H1 (cell line): ENCODE data around the gene GALNT17. TPM values are rescaled to one million over a fixed set of nuclear protein-coding genes. Genes with fewer than 3 reads are reported as not detected.

Experiments
- CTCF ChIA-PET: fragments of 300-600 bp; sonication (Branson Sonifier 250); formaldehyde crosslinking; loops from one replicate; lab custom pipeline; 2021; ENCODE audit not compliant: partially characterized antibody; lab: Charles Lee
- POLR2A ChIA-PET: fragments of 300-600 bp; sonication (Branson Sonifier 250); formaldehyde crosslinking; loops from one replicate; lab custom pipeline; 2021; ENCODE audit warnings: inconsistent platforms; ENCODE audit not compliant: partially characterized antibody; lab: Charles Lee
- DNase-seq, 2 experiments: peaks; one replicate each; pipeline versions ENCODE4 v3.0.0 to v3.0.0-alpha.2; 2010 to 2022; ENCODE audit warnings: low spot score in 2 of 2, low read depth in 1 of 2, mixed read lengths in 1 of 2
- FAIRE-seq: peaks from 2 replicates; lab custom pipeline; 2011; peaks lifted over from hg19 to GRCh38; lab: Jason Lieb, UNC
- H2AFZ ChIP-seq: 2 replicates; pipeline ENCODE4 v1.8.1; 2012; ENCODE audit warnings: low read length, inconsistent platforms
- H2AK5ac ChIP-seq: 2 replicates; pipeline ENCODE4 v1.6.1; 2013; ENCODE audit warnings: low read depth, low read length
- H2BK120ac ChIP-seq: replicated peaks from 2 replicates; pipeline ENCODE3; 2013; ENCODE audit warnings: low read depth, low read length, inconsistent platforms
- H2BK12ac ChIP-seq: 2 replicates; pipeline ENCODE4 v1.6.1; 2013; ENCODE audit warnings: low read depth, low read length
- H2BK15ac ChIP-seq: 2 replicates; pipeline ENCODE4 v1.6.1; 2013; ENCODE audit warnings: low read length
- H2BK20ac ChIP-seq: 2 replicates; pipeline ENCODE4 v1.6.1; 2013; ENCODE audit warnings: low read length
- H2BK5ac ChIP-seq: 2 replicates; pipeline ENCODE4 v1.6.1; 2013; ENCODE audit warnings: low read depth, low read length
- H3K14ac ChIP-seq: 2 replicates; pipeline ENCODE4 v1.6.1; 2013; ENCODE audit warnings: inconsistent platforms; ENCODE audit not compliant: insufficient read length
- H3K18ac ChIP-seq: 2 replicates; pipeline ENCODE4 v1.6.1; 2013; ENCODE audit warnings: low read length; ENCODE audit errors: extremely low read depth
- H3K23ac ChIP-seq: 2 replicates; pipeline ENCODE4 v1.6.1; 2013; ENCODE audit warnings: inconsistent platforms; ENCODE audit not compliant: insufficient read length
- H3K23me2 ChIP-seq: 2 replicates; pipeline ENCODE4 v1.6.1; 2013; ENCODE audit warnings: low read depth, low read length
- H3K27ac ChIP-seq: 2 replicates; pipeline ENCODE4 v1.6.1; 2011; ENCODE audit warnings: low read depth, low read length, inconsistent platforms
- H3K27me3 ChIP-seq, 4 experiments: replicated peaks in 1 of 4; 1 replicate in 1 of 4; 2 replicates in 3 of 4; pipeline versions ENCODE4 v1.6.1 to v1.8.1; 2011 to 2013; ENCODE audit warnings: low read length in 3 of 4, mild to moderate bottlenecking in 3 of 4, inconsistent platforms in 2 of 4, mixed read lengths in 2 of 4, moderate library complexity in 1 of 4; ENCODE audit not compliant: control insufficient read depth in 3 of 4, insufficient read depth in 3 of 4; ENCODE audit errors: extremely low read depth in 1 of 4
- H3K36me3 ChIP-seq, 4 experiments: 2 replicates each; pipeline versions ENCODE4 v1.6.1 to v1.8.1; 2011 to 2013; ENCODE audit warnings: mild to moderate bottlenecking in 4 of 4, low read length in 3 of 4, moderate library complexity in 2 of 4, control low read depth in 1 of 4, inconsistent platforms in 1 of 4; ENCODE audit not compliant: insufficient read depth in 4 of 4, control insufficient read depth in 2 of 4
- H3K4ac ChIP-seq: replicated peaks from 2 replicates; pipeline ENCODE3; 2013; ENCODE audit warnings: low read length, low read depth, mixed read lengths, inconsistent platforms; ENCODE audit not compliant: insufficient read length
- H3K4me1 ChIP-seq, 4 experiments: replicated peaks in 1 of 4; 1 replicate in 1 of 4; 2 replicates in 3 of 4; pipeline versions ENCODE4 v1.6.1 to v1.8.1; 2011 to 2013; ENCODE audit warnings: low read length in 3 of 4, inconsistent platforms in 2 of 4, mixed read lengths in 1 of 4; ENCODE audit not compliant: insufficient read depth in 4 of 4, control insufficient read depth in 3 of 4
- H3K4me2 ChIP-seq, 2 experiments: 2 replicates each; pipeline versions ENCODE4 v1.6.1 to v1.8.1; 2011 to 2013; ENCODE audit warnings: low read depth in 2 of 2, low read length in 2 of 2, control low read depth in 1 of 2, inconsistent platforms in 1 of 2, mild to moderate bottlenecking in 1 of 2; ENCODE audit not compliant: insufficient read depth in 1 of 2
- H3K4me3 ChIP-seq, 4 experiments: fragments of 200-600, 300-600 bp in 1 of 4; sonication (generic), shearing (Covaris generic), sonication (Bioruptor Twin) in 1 of 4; 2 replicates each; pipeline versions ENCODE4 v1.5.1 to v1.8.1; 2011 to 2016; ENCODE audit warnings: low read length in 4 of 4, low read depth in 3 of 4, control low read depth in 2 of 4, inconsistent platforms in 2 of 4, mild to moderate bottlenecking in 2 of 4, mixed read lengths in 1 of 4, moderate library complexity in 1 of 4; ENCODE audit not compliant: insufficient read depth in 2 of 4; ENCODE audit errors: extremely low read depth in 1 of 4
- H3K56ac ChIP-seq: replicated peaks from 2 replicates; pipeline ENCODE3; 2013; ENCODE audit warnings: low read depth, mild to moderate bottlenecking, mixed read lengths, low read length, inconsistent platforms; ENCODE audit not compliant: insufficient read length
- H3K79me1 ChIP-seq: 2 replicates; pipeline ENCODE4 v1.6.1; 2013; ENCODE audit warnings: low read depth, low read length, control low read depth
- H3K79me2 ChIP-seq, 2 experiments: 2 replicates each; pipeline versions ENCODE4 v1.6.1 to v1.8.1; 2012 to 2013; ENCODE audit warnings: low read length in 2 of 2, mild to moderate bottlenecking in 2 of 2, inconsistent platforms in 1 of 2; ENCODE audit not compliant: insufficient read depth in 2 of 2, control insufficient read depth in 1 of 2
- H3K9ac ChIP-seq, 4 experiments: replicated peaks in 1 of 4; 1 replicate in 1 of 4; 2 replicates in 3 of 4; pipeline versions ENCODE4 v1.6.1 to v1.8.1; 2011 to 2013; ENCODE audit warnings: low read depth in 3 of 4, low read length in 3 of 4, control low read depth in 2 of 4, mild to moderate bottlenecking in 2 of 4, moderate library complexity in 2 of 4, inconsistent platforms in 1 of 4; ENCODE audit errors: extremely low read depth in 1 of 4
- H3K9me3 ChIP-seq, 2 experiments: 2 replicates each; pipeline versions ENCODE4 v1.6.1 to v1.8.1; 2012 to 2013; ENCODE audit warnings: mild to moderate bottlenecking in 2 of 2, moderate library complexity in 2 of 2, control low read depth in 1 of 2, inconsistent platforms in 1 of 2, low read depth in 1 of 2, low read length in 1 of 2, mixed read lengths in 1 of 2; ENCODE audit not compliant: insufficient read depth in 2 of 2
- H4K20me1 ChIP-seq, 2 experiments: replicated peaks in 1 of 2; 2 replicates each; pipeline versions ENCODE3 to v1.8.1; 2011 to 2013; ENCODE audit warnings: inconsistent platforms in 2 of 2, low read length in 2 of 2, mild to moderate bottlenecking in 1 of 2; ENCODE audit not compliant: insufficient read depth in 2 of 2, control insufficient read depth in 1 of 2
- H4K5ac ChIP-seq: 2 replicates; pipeline ENCODE4 v1.6.1; 2013; ENCODE audit warnings: low read length, low read depth, mixed read lengths, inconsistent platforms; ENCODE audit not compliant: insufficient read length
- H4K8ac ChIP-seq: 2 replicates; pipeline ENCODE4 v1.8.0; 2013; ENCODE audit warnings: mild to moderate bottlenecking, moderate library complexity, low read length, inconsistent platforms; ENCODE audit not compliant: insufficient read depth; ENCODE audit errors: extremely low read depth
- H4K91ac ChIP-seq: replicated peaks from 2 replicates; pipeline ENCODE3; 2013; ENCODE audit warnings: low read length, mixed read lengths, inconsistent platforms; ENCODE audit not compliant: insufficient read length
- CEBPB ChIP-seq: IDR thresholded peaks from 2 replicates; pipeline ENCODE4 v1.6.1; 2012; ENCODE audit warnings: low read depth, low read length
- RFX5 ChIP-seq: IDR thresholded peaks from 2 replicates; pipeline ENCODE4 v1.6.1; 2011; ENCODE audit warnings: low read depth, low read length, improper control_type of control experiment, borderline replicate concordance
- RXRA ChIP-seq: IDR thresholded peaks from 2 replicates; pipeline ENCODE4 v1.6.1; 2011; ENCODE audit warnings: low read depth, mild to moderate bottlenecking, low read length, moderate library complexity; ENCODE audit not compliant: insufficient read depth
- TCF12 ChIP-seq: IDR thresholded peaks from 2 replicates; pipeline ENCODE4 v1.6.1; 2011; ENCODE audit warnings: low read depth, mild to moderate bottlenecking, low read length
- WGBS, 2 experiments: shearing (Covaris generic) in 1 of 2; methylation state at CpG; one replicate each; pipeline versions ENCODE4 v1.1.6 to v1.1.7; 2013 to 2015; ENCODE audit warnings: low lambda C conversion rate in 2 of 2, mixed read lengths in 2 of 2, inconsistent platforms in 1 of 2, low coverage in 1 of 2, missing lambda C conversion rate in 1 of 2; ENCODE audit not compliant: insufficient replicate concordance in 2 of 2, insufficient coverage in 1 of 2, insufficient read length in 1 of 2; ENCODE audit errors: extremely low coverage in 1 of 2, missing lambda C conversion rate in 1 of 2; 5-methylcytosine and 5-hydroxymethylcytosine counted together
- polyA plus RNA-seq, 7 experiments: library from polyadenylated mRNA; depleted of rRNA in 3 of 7; stranded (reverse) in 5 of 7; unstranded in 2 of 7; fragments of >200 nt in 5 of 7; fragments of 200-250 nt in 2 of 7; gene quantifications; 1 replicate in 5 of 7; 2 replicates in 1 of 7; 4 replicates in 1 of 7; pipeline versions ENCODE4 v1.2.1 to v1.2.3, GENCODE V29; 2011 to 2013; ENCODE audit warnings: missing spikeins in 2 of 7, mixed read lengths in 2 of 7
- total RNA-seq: library from RNA; stranded (reverse); fragmentation: NEBNext Ultra II Directional; extraction: Animal tissue kit (Norgen Biotek cat#: 25700); gene quantifications from 2 replicates; pipeline ENCODE4 v1.2.1, GENCODE V29; 2021

GALNT17 gene
- total and polyA plus RNA-seq, 2 of the 8 experiments (the other 6 are each of a cell fraction or from before 2014, with no cell fraction given), result 37.7 to 47.0 TPM

- FAIRE-seq, result no peak
- H3K4me2 ChIP-seq, result no peak overlapping the region
These were observed 416.8 kb downstream of the GALNT17 start for GRCh38 chr7:71548746-71549145.

More at GRCh38 chr7:71548746-71549145, 416.8 kb downstream of the GALNT17 start:
- no peaks in the 10 kb centered on the region for H3K23me2 ChIP-seq
- H2BK120ac ChIP-seq, result no peak overlapping the region
- no peak overlapping the region for H2AFZ ChIP-seq
- no peak overlapping the region for H2BK15ac ChIP-seq
- POLR2A ChIA-PET, result no interaction called here
- no peaks in the 10 kb centered on the region for H3K4me1 ChIP-seq
- TF ChIP-seq CEBPB (no peak), RFX5 (no peak), RXRA (no peak), TCF12 (no peak)
- no peak overlapping the region for H3K56ac ChIP-seq
- peaks cover 0 to 4% (median 0%) of the 10 kb centered on the region in 4 experiments; a peak in 1 of 8 replicates for H3K36me3 ChIP-seq
- no peaks in the 10 kb centered on the region for H4K20me1 ChIP-seq
- no peak overlapping the region for H3K14ac ChIP-seq
- no peak overlapping the region for H3K18ac ChIP-seq
- no peak overlapping the region for H3K4ac ChIP-seq
- no peaks in the 10 kb centered on the region for H3K27me3 ChIP-seq
- H4K5ac ChIP-seq, result no peak overlapping the region
- H3K9me3 ChIP-seq, result peaks cover 4 to 7% of the 10 kb centered on the region in 2 experiments; a peak in 2 of 4 replicates
- H3K79me2 ChIP-seq, result no peaks in the 10 kb centered on the region
- H3K79me1 ChIP-seq, result no peaks in the 10 kb centered on the region
- no peak overlapping the region for H3K23ac ChIP-seq
- H2AK5ac ChIP-seq, result no peak overlapping the region
- H4K8ac ChIP-seq, result no peak overlapping the region
- H3K4me3 ChIP-seq, result no peak overlapping the region
- H4K91ac ChIP-seq, result no peak overlapping the region
- H3K27ac ChIP-seq, result no peak overlapping the region
- 94% methylated on average over 3 of the region's 3 CpGs; no CpG with 5 or more reads in 1 of the 2 experiments for WGBS, 2 experiments
- H2BK20ac ChIP-seq, result no peak overlapping the region
- CTCF ChIA-PET, result interaction anchor here (1.2 to 1.5 kb wide), 2 partner anchors 187 to 315 kb away, joined by 3 read pairs; no protein-coding TSS in a partner anchor
- no peak overlapping the region for H2BK12ac ChIP-seq
- no peak for DNase-seq
- no peak overlapping the region for H2BK5ac ChIP-seq
- no peak overlapping the region for H3K9ac ChIP-seq
